Lung (tissue), 12 donors: ENCODE results near the gene LZIC. TPM values are rescaled to one million over a fixed set of nuclear protein-coding genes. Genes with fewer than 3 reads are reported as not detected.

Experiments used
- ATAC-seq: fragments of 200-7000 bp; cut with Tn5 transposase; one replicate; pipeline ENCODE4 v1.9.1; 2020; ENCODE audit warnings: moderate number of reproducible peaks; ENCODE audit not compliant: insufficient read depth, low FRiP score
- DNase-seq, 3 donors: peaks; one replicate each; pipeline ENCODE4 v3.0.0-alpha.2; 2013 to 2017
- H3K27ac ChIP-seq, 2 donors: one replicate each; pipeline ENCODE4 v1.5.1; 2013; ENCODE audit warnings: mild to moderate bottlenecking in 2 of 2, moderate library complexity in 2 of 2, control low read depth in 1 of 2, inconsistent platforms in 1 of 2, low read depth in 1 of 2, low read length in 1 of 2
- H3K27me3 ChIP-seq, 3 donors: one replicate each; pipeline ENCODE4 v1.5.1; 2013; ENCODE audit warnings: low read length in 2 of 3; ENCODE audit not compliant: control insufficient read depth in 3 of 3, insufficient read depth in 3 of 3
- H3K36me3 ChIP-seq, 4 donors: one replicate each; pipeline ENCODE4 v1.5.1; 2013; ENCODE audit warnings: low read length in 4 of 4, mild to moderate bottlenecking in 1 of 4, moderate library complexity in 1 of 4; ENCODE audit not compliant: control insufficient read depth in 4 of 4, insufficient read depth in 4 of 4
- H3K4me1 ChIP-seq, 5 donors: one replicate each; pipeline ENCODE4 v1.5.1; 2013; ENCODE audit warnings: low read length in 5 of 5, mild to moderate bottlenecking in 2 of 5, moderate library complexity in 1 of 5; ENCODE audit not compliant: control insufficient read depth in 5 of 5, insufficient read depth in 5 of 5
- H3K4me3 ChIP-seq: one replicate; pipeline ENCODE4 v1.5.1; 2013; ENCODE audit warnings: mild to moderate bottlenecking, control low read depth, moderate library complexity
- H3K9ac ChIP-seq, 2 donors: one replicate each; pipeline ENCODE4 v1.5.1; 2013; ENCODE audit warnings: low read length in 2 of 2, control low read depth in 1 of 2; ENCODE audit not compliant: insufficient read depth in 1 of 2
- H3K9me3 ChIP-seq, 4 donors: one replicate each; pipeline ENCODE4 v1.5.1; 2013; ENCODE audit warnings: low read length in 3 of 4, mild to moderate bottlenecking in 1 of 4, moderate library complexity in 1 of 4; ENCODE audit not compliant: control insufficient read depth in 4 of 4, insufficient read depth in 3 of 4
- CTCF ChIP-seq: IDR thresholded peaks from 2 replicates; pipeline ENCODE4 v1.5.1; 2012; ENCODE audit warnings: mild to moderate bottlenecking; ENCODE audit errors: control extremely low read depth, extremely low read depth
- WGBS, 2 donors: extraction: QIAGEN DNeasy Blood & Tissue Kit; methylation state at CpG; one replicate each; pipeline ENCODE4 v1.1.7; 2013; 5-methylcytosine and 5-hydroxymethylcytosine counted together
- polyA plus RNA-seq, 2 donors: library from polyadenylated mRNA; stranded (reverse); fragments of 200-250 nt; gene quantifications; one replicate each; pipeline ENCODE4 v1.2.1, GENCODE V29; 2013
- total RNA-seq, 2 donors: library from RNA; depleted of rRNA in 1 of 2; stranded (reverse); fragments of >200 nt in 1 of 2; gene quantifications; one replicate each; pipeline ENCODE4 v1.2.1, GENCODE V29; 2014 to 2021
- donor health status: control.
- donor health status: control.
- donor health status: Bipolar disorder and iron deficiency.
- donor health status: healthy.
- donor health status: DM: yes; HTN: yes; CAD: no.

Gene LZIC
- total and polyA plus RNA-seq, 4 donors: 10.8 to 54.6 (median 20.2) TPM

- no peak for ATAC-seq
- no peak for TF ChIP-seq CTCF
- H3K4me3 ChIP-seq: no peak overlapping the region
- 92 to 96% methylated on average over 2 of the region's 2 CpGs for WGBS, 2 donors
- DNase-seq: no peak
- no peaks in the 10 kb centered on the region for H3K9me3 ChIP-seq
- H3K27me3 ChIP-seq: no peaks in the 10 kb centered on the region
- H3K27ac ChIP-seq: no peak overlapping the region
- no peaks in the 10 kb centered on the region for H3K36me3 ChIP-seq
- no peak overlapping the region for H3K9ac ChIP-seq
- H3K4me1 ChIP-seq: peaks cover 0 to 6% (median 0%) of the 10 kb centered on the region in 5 donors
Measured at GRCh38 chr1:9916452-9916851, 26.7 kb downstream of the LZIC start.

- Histone ChIP-seq H3K4me3 (no peak overlapping the region), H3K9ac (no peak overlapping the region), H3K27ac (no peak overlapping the region), H3K9me3 (no peaks in the 10 kb centered on the region), H3K27me3 (no peaks in the 10 kb centered on the region), H3K36me3 (no peaks in the 10 kb centered on the region), H3K4me1 (peaks cover 0 to 14% (median 0%) of the 10 kb centered on the region in 5 donors)
- DNase-seq (no peak), ATAC-seq (no peak)
- WGBS, 2 donors: 63 to 70% methylated on average over 2 of the region's 2 CpGs
- no peak for TF ChIP-seq CTCF
Measured at GRCh38 chr1:9914610-9914937, 28.6 kb downstream of the LZIC start.

GRCh38 chr1:9912264-9912936 lies 30.8 kb downstream of the LZIC start:
- DNase-seq (no peak), ATAC-seq (no peak)
- H3K4me3 ChIP-seq: no peak overlapping the region
- no peak for TF ChIP-seq CTCF
- H3K4me1 ChIP-seq: peaks cover 0 to 24% (median 5%) of the 10 kb centered on the region in 5 donors
- H3K9me3 ChIP-seq: no peaks in the 10 kb centered on the region
- WGBS, 2 donors: 68 to 75% methylated on average over 12 of the region's 12 CpGs
- H3K27ac ChIP-seq: peak overlapping the region; percentile 30 to 72
- H3K9ac ChIP-seq: no peak overlapping the region
- no peaks in the 10 kb centered on the region for H3K27me3 ChIP-seq
- H3K36me3 ChIP-seq: no peaks in the 10 kb centered on the region
